GM12864 (cell line): ENCODE results near the gene PDSS1.
"Not testable (repeated sequence)": the region's sequence is repeated elsewhere in the genome, so short reads cannot be mapped to it uniquely, and the experiment has no call there.

Experiments used
- DNase-seq: peaks from one replicate; pipeline ENCODE4 v3.0.0-alpha.2; 2011; ENCODE audit warnings: low read depth
- H3K4me3 ChIP-seq: 2 replicates; pipeline ENCODE4 v1.5.1; 2011; ENCODE audit warnings: mild to moderate bottlenecking, low read depth, low read length, control low read depth
- CTCF ChIP-seq: IDR thresholded peaks from 2 replicates; pipeline ENCODE4 v1.5.1; 2011; ENCODE audit warnings: low read depth, mild to moderate bottlenecking, moderate library complexity, low read length, control low read depth, inconsistent platforms; ENCODE audit errors: missing control alignments

Gene PDSS1

GRCh38 chr10:26697163-26697921 lies at the start of gene PDSS1:
TSS of gene PDSS1 (plus strand) at chr10:26697701. CDS start at chr10:26697712, 11 bp downstream.
- peak within 1 kb of the TSS; percentile 72 for H3K4me3 ChIP-seq
- TF ChIP-seq CTCF, result no peak
- peak; percentile 22 for DNase-seq

GRCh38 chr10:26648245-26648636 lies 49.3 kb upstream of the PDSS1 start:
- not testable (repeated sequence) for H3K4me3 ChIP-seq, DNase-seq

GRCh38 chr10:26650406-26650805 lies 47.1 kb upstream of the PDSS1 start:
- no peak for TF ChIP-seq CTCF
- DNase-seq, result no peak
- no peak overlapping the region for H3K4me3 ChIP-seq

GRCh38 chr10:26651476-26651875 lies 46.0 kb upstream of the PDSS1 start:
- not testable (repeated sequence) for DNase-seq, H3K4me3 ChIP-seq

- TF ChIP-seq CTCF, result no peak
- H3K4me3 ChIP-seq, result no peak overlapping the region
- no peak for DNase-seq
Measured at GRCh38 chr10:26653004-26653403, 44.5 kb upstream of the PDSS1 start.

- no peak for TF ChIP-seq CTCF
- DNase-seq, result no peak
- no peak overlapping the region for H3K4me3 ChIP-seq
Measured at GRCh38 chr10:26655746-26656145, 41.8 kb upstream of the PDSS1 start.

GRCh38 chr10:26662864-26663263 lies 34.6 kb upstream of the PDSS1 start:
- no peak for TF ChIP-seq CTCF
- DNase-seq, result no peak
- no peak overlapping the region for H3K4me3 ChIP-seq
